GM19025 (cell line): ENCODE measurements around the gene PTPRN2.
"Not testable (repeated sequence)": the region's sequence is repeated elsewhere in the genome, so short reads cannot be mapped to it uniquely, and the experiment has no call there.

Experiments used
- ATAC-seq: cut with Tn5 transposase; IDR thresholded peaks from one replicate; pipeline ENCODE4 v1.9.1; 2021; ENCODE audit warnings: mild to moderate bottlenecking, low read depth, moderate library complexity; ENCODE audit not compliant: unreplicated experiment

The PTPRN2 gene

DNA sequence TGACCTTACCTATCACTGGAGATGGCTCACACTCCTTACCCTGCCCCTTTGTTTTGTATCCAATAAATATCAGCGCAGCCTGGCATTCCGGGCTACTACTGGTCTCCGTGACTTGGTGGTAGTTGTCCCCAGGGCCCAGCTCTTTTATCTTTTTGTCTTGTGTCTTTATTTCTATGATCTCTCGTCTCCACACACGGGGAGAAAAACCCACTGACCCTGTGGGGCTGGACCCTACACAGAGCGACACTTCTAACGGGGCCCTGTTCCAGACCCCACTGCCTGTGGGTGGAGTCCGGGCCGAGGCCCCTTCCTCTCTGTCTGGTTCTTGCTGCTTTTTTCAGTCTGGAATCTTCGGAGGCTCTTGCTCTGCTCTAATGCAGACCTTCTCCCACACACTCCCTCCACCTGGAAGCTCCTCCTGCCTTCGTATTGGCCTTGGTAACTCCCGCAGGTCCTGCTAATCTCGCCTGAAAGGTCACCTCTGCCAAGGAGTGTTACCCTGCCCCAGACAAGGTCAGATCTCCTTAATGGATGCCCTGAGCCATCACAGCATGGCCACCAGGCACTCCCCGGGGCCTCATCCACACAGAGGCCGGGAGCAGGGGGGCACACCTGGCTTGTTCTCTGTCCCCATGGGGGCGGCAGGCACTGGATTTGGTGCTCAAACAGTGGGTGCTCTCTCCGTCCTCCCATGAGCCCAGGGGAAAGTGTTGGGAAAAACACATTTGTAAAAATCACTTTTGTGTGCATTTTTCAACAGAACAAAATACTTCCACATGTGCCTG is 531.7 kb downstream of the PTPRN2 start:
- no peak for ATAC-seq

DNA sequence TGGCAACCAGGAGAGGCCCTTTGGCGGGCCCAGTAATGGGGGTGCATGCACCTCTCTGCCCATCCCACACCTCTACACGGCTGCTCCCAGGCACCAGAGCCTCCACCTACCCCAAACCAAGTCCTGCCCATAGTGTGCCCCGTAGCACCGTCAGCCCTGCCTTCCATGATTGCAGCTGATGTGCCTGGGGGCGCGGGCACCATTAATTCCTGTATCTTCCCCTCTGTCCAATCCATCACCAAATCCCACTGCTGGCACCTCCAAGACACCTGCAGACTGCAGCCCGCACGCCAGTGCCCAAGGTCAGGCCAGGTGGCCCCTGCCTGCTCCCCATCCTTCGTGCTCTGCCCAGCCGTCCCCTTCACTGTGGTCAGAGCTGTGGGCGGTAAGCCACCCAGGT is 533.0 kb downstream of the PTPRN2 start:
- no peak for ATAC-seq

DNA sequence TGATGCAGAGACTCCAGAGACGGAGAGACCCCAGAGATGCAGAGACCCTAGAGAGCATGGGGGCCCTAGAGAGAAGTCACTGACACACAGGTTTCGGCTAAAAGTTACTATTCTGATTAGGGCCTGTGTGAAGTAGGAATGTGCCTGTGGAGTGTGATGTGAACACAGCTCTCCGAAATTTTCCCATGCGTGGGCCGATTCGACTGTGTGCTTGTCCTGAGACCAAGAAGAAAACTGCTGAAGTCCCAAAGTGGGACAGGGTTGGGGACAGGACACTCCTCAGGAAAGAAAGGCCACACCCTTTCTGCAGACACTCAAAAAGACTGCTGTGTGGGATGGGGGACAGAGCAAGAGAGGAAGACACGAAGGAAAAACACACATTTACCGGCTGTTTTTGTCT is 533.5 kb downstream of the PTPRN2 start:
- ATAC-seq: no peak

DNA sequence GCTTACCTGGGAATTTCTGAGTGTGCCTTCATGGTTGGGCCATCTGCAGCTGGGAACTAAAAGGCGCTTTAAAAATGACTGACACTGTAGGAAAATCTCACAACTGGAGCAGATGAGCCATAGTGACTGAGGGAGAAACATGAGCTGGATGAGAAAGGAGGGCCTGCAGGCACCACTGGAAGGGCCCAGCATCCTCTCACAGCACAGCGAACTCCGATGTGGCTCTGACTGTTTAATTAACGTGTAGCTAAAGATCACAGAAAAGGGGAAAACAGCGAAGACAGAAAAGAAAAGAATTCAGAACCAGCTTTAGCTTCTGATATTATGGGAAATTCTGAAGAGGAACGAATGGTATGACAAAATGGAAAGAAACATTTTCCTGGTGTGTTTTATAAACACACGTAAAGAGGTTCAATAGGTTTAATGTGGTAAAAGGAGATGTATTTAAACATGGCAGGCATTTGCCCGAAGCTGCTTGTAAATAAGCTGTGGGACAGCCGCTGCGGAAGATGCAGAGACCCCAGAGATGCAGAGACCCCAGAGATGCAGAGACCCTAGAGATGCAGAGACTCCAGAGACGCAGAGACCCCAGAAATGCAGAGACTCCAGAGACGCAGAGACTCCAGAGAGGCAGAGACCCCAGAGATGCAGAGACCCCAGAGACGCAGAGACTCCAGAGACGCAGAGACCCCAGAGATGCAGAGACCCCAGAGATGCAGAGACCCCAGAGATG is 534.3 kb downstream of the PTPRN2 start:
- no peak for ATAC-seq

DNA sequence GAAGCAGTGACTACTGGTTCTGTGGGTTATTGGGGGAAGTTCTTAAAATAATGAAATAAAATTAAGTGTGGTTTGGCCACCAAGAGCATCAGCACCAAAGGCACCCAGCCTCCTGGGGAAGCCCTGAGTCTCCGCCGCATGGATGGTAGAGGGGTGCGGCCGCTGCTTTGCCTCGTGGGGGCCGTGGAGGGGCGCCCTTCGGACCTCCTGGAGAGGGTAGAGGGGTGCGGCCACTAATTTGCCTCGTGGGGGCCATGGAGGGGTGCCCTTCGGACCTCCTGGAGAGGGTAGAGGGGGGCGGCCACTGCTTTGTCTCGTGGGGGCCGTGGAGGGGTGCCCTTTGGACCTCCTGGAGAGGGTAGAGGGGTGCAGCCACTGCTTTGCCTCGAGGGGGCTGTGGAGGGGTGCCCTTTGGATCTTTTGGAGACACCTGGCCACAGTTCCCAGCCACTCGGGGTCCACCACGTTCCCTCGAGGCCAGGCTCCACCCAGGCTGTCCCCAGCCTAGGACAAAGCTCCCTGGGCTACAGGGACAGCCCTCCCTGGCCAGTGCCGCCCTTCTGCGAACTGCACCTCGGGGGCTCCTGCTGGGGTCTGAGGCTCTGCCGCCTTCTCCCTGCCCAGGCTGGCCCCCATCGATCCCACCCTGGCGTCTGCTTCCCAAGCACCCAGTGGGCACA is 535.1 kb downstream of the PTPRN2 start:
- ATAC-seq: no peak

DNA sequence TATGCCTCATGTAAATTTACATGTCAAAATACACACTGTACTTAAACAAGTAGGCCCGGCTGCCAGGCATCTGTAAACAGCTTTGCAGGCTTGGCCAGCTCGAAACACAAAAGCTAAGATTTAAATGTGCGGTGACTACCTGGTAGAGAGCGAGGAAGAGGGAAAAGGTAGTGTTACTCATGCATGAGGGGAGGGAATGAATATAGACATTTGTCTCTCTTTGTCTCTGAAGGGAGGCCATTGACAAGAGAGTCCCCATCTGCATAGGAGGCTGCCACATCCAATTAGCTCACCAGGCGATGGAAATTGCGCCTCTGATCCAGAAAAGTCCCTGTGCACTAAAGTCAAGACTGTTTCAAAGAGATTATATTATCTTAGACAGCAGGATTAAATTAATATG is 535.8 kb downstream of the PTPRN2 start:
- no peak for ATAC-seq

DNA sequence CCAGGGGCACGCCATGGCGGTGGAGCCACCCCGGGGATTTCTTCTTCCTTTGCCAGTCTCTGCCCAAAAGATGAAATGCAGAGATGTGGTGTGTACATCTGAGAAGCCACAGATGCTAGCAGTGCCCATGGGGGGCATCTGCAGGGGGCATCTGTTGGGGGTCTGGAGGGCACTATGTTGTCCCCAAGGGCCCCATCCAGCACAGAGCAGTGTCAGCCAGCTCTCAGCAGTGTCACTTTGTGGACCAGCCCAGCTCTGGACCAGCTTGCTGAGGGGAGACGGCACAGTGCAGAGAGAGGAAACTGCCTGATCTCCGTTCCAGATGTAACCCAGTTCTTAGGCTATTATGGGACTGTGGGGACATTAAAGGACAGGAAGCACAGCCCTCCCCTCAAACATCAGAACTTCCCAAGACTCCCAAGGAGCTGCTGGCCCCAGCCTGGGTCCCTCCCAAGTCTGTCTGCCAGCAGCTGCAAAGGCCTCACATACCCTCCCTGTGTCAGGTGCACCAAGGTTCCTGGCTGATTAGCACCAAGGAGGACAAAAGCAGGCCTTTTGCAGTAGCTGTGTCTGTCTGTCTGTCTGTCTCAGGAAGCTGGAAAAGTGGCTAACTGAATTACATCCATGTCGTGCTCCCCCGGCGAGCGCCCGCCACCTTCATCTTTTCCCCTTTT is 536.5 kb downstream of the PTPRN2 start:
- no peak for ATAC-seq

DNA sequence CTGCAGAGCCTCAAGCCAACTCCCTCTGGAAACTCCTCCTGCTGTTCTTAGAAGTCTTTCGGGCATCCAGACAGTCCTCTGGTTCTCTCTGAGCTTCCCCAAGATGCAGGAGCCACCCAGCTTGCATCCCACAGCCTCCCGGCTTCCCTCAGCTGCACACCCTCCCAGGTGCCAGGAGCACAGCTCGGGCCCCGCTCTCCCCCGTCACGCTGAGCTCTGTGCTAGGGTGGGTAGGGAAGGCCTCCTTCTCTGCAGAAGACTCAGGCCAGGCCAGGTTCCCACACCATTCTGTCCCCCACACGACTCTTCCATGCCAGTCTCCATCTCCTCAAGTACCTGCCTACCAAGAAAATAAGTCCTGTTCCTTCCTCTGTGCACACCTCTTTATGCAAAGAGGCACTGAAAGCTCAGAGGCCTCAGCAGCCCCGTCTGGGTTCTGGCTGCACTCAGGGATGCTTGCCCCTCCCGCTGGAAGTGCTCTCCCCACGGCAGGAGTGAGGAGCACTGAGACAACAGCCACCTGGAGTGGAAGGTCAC is 537.1 kb downstream of the PTPRN2 start:
- ATAC-seq: no peak

DNA sequence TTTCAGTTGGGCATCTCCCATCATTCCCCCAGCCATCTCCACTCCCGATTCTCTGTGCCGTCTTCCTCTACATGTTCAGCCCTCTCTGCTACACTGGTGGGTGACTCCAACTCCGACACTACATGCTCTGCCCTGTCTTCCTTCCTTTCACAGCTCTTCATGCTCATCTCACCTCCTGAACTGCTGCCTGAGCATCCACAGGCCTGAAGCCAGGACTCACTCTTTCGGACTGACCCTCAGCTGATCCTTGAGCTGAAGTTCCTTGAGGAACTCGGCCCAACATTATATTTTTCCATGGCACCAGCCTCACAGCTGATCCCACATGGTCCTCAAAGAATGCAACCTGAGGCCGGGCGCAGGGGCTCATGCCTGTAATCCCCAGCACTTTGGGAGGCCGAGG is 538.4 kb downstream of the PTPRN2 start:
- no peak for ATAC-seq

DNA sequence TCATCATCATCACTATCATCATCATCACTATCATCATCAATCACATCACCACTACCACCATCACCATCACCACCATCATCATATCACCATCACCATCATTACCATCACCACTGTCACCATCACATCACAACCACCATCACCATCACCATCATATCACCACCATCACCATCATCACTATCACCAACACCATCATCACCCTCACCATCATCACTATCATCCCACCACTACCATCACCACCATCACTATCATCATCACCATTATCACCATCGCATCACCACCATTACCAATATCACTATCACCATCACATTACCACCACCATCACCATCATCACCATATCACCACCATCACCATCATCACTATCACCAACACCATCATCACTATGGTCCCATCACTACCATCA is 539.1 kb downstream of the PTPRN2 start:
- ATAC-seq: no peak

DNA sequence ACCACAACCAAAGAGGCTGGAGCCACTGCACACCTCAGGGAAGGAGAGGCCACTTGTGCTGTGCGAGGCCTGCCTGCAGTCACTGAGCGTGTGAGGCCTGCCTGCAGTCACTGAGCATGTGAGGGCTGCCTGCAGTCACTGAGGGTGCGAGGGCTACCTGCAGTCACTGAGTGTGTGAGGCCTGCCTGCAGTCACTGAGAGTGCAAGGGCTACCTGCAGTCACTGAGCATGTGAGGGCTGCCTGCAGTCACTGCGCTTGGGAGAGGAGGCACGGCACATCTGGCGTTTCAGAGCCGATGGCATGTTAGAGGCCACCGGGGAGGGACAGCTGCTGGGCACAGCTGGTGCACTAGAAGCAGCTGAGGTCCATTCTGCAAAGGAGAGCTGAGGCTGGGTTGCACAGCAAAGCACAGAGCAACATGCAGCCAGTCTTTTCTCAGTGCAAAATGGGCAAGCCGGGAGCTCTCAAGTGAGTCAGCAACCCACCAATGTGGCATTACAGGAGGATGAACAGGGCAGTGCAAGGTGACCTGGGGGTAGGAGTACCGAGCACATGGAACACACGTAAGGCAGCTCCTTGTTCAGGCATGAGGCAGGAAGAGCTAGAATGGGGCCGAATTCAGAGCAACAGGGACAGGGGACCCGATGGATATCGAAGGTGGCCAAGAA is 540.1 kb downstream of the PTPRN2 start:
- no peak for ATAC-seq

DNA sequence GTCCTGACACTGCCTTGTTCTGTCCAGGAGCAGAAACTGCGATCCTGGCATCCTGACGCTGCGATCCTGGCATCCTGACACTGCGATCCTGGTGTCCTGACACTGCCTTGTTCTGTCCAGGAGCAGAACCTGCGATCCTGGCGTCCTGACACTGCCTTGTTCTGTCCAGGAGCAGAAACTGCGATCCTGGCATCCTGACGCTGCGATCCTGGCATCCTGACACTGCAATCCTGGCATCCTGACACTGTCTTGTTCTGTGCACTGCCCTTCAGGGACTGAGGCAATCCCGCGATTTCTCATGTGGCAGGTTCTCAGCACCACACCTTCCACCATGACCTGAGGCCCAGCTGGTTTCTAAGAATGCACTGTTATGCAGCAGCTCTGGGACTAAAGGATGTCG is 541.4 kb downstream of the PTPRN2 start:
- not testable (repeated sequence) for ATAC-seq

DNA sequence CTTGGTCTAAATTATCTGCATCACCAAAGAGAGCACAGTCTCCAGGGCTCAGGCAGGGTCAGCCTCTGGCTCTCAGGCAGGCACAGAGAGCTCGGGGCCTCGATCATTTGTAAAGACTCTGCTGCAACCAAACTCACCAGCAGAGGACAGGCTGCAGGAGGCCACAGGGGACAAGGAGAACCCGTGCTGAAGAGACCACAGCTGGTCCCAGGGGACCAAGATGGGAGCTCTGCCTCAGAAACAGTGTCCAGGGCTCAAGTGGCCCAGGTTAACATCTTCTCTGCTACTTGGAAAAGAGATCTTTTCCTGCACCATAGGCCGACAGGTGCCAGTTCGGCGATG is 543.2 kb downstream of the PTPRN2 start:
- ATAC-seq: no peak

DNA sequence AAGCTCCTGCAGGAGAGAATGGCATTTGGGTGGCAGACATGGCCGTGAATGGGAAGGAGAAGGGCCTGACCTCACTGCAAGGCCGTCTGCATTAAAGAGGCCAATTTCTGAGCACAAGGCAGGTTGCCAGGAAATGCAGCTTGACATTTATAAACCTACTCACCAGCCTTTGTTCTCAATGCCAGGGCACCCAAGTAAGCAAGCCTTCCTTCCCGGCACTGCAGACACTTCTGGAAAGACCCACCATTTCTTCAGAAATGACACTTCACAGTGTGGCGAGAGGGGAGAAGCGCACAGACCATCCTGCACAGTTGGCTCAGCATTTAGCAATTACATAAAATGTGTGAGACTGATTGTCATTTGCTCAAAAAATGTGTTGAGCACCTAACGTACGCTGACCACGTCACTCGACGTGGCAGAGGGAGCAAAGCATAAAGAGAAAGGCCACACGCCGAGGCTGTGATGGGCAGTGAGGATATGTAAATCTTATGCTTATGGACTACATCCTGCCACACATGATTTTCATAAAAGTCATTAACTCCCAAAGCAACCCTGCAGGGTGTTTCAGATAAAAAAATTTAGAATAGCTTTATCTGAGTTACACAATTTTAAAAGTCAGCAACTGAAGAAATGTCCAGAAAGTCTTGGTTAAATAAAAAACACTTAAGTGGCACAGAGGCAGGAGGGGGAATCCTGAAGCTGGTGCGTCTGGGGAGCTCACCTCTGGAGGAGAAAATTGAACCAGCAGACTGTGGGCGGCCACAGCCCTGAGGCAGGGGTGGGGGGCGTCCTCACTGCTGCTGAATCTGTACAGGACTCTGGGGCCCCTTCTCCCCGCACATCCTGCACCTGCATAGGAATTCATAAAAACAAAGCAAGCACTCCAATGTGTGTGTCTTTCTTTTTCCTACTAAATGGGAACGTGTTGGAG is 543.8 kb downstream of the PTPRN2 start:
- ATAC-seq: no peak

DNA sequence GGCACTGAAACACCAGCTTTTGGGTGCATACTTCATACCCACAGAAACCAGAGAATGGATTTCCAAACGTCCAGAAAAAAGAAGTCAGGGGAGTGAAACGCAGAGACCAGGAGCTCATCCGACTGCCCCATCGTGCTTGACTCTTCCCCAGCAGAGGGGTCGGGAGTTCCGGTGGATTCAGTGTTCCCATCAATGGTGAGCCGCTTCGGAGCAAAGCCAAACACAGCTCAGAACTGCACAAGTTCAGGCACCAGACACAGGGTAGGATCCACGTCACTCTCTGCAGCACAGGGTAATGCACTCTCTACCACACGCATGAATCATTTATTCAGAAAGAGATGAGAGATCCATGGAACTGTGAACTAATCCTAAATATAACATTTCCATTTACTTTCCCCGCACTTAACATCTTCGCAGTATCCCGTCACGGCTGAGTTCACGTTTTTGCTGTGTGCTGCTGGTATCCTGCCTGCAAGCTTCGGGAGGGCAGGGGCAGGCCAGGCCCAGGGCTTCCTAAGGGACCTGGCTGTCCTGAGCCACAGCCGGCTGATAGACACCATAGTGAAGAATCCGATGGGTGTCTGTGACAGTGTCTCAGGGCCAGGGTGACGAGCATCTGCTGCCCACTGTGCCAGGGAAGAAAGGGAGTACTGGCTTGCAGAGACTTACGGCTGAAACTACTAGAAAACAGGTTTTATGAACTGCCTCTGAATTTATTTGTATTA is 545.3 kb downstream of the PTPRN2 start:
- ATAC-seq: no peak

DNA sequence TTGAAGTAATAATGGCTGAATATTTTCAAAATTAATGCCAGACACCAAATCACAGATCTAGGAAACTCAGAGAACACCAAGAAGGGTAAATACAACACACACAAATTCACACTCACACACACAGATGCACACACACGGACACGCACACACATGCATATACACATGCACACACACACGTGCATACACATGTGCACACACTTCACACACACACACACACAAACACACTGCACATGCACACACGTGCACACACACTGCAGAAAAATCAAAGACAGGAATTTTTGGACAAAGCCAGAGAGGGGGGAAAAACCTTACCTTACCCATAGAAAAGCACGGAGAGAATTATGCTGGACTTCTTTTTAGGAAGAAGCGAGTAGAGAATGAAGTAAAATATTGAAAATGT is 547.4 kb downstream of the PTPRN2 start:
- ATAC-seq: no peak

DNA sequence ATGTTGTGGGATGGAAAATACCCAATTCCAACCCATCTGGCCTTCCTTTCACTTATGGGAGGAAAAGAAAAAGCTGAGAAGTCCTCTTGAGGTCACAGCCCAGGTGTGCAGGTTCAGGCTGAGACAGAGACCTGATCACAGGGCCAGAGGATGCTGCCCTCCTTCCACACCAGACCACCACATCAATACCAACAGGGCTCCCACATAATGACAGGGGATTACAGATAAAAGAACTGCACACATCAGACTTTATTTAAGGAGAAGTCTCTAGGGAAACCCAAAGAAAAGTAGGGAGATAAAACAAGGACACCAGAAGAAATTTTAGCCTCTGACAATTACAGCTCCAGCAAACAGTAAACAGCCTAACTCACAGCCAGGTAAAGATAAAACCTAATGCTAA is 548.4 kb downstream of the PTPRN2 start:
- ATAC-seq: no peak

DNA sequence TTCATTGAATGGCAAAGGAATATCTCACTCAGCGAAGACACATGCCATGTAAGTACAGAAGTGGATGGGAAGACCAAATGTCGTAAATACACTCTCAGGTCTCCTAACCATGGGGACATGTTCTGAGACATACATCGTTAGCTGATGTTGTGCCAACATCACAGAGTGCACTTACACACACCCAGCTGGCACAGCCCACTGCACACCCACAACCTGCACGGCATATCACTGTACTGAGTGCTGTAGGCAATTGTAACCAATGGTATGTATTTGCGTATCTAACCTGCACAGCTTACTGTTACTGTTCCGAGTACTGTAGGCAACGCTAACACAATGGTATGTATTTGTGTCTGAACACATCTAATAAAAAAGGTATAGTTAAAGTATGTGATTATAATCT is 550.4 kb downstream of the PTPRN2 start:
- ATAC-seq: no peak

DNA sequence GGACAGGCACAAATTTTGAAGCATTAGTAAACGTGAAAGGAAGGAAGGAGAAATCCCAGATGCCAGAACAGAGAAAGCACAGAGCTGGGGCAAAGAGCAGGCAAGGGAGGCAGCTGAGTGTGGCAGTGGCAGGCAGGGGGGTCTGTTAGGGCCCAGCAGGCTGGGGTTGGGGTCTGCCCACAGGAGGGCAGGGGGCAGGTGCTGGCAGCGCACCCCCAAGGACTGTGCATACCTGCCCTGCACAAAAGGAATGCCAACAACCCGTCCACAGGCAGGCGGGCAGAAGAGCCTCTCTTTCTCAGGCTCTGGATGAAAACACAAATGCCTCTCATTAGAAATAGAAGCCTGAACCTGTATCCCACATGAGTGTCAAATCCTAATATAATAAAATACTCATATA is 552.3 kb downstream of the PTPRN2 start:
- no peak for ATAC-seq
